HUES48 (cell line): ENCODE data around the gene HSF4.
"Not testable (repeated sequence)": the region's sequence is repeated elsewhere in the genome, so short reads cannot be mapped to it uniquely, and the experiment has no call there.

ENCODE experiments used
- H3K27ac ChIP-seq: one replicate; pipeline ENCODE4 v1.7.0; 2013; ENCODE audit warnings: low read depth, low read length, inconsistent platforms
- H3K27me3 ChIP-seq: 2 replicates; pipeline ENCODE4 v1.6.1; 2013; ENCODE audit warnings: mild to moderate bottlenecking, low read length; ENCODE audit not compliant: control insufficient read depth, insufficient read depth
- H3K36me3 ChIP-seq: 2 replicates; pipeline ENCODE4 v1.6.1; 2013; ENCODE audit warnings: low read length; ENCODE audit not compliant: control insufficient read depth, insufficient read depth
- H3K4me1 ChIP-seq: 2 replicates; pipeline ENCODE4 v1.6.1; 2013; ENCODE audit warnings: mild to moderate bottlenecking, low read length; ENCODE audit not compliant: control insufficient read depth, insufficient read depth
- H3K4me3 ChIP-seq: 2 replicates; pipeline ENCODE4 v1.5.1; 2013; ENCODE audit warnings: mild to moderate bottlenecking, low read depth, low read length
- H3K9ac ChIP-seq: 2 replicates; pipeline ENCODE4 v1.6.1; 2013; ENCODE audit warnings: mild to moderate bottlenecking, low read depth, low read length, moderate library complexity
- H3K9me3 ChIP-seq: 2 replicates; pipeline ENCODE4 v1.6.1; 2013; ENCODE audit warnings: low read length; ENCODE audit not compliant: control insufficient read depth, insufficient read depth

HSF4 gene, protein sequence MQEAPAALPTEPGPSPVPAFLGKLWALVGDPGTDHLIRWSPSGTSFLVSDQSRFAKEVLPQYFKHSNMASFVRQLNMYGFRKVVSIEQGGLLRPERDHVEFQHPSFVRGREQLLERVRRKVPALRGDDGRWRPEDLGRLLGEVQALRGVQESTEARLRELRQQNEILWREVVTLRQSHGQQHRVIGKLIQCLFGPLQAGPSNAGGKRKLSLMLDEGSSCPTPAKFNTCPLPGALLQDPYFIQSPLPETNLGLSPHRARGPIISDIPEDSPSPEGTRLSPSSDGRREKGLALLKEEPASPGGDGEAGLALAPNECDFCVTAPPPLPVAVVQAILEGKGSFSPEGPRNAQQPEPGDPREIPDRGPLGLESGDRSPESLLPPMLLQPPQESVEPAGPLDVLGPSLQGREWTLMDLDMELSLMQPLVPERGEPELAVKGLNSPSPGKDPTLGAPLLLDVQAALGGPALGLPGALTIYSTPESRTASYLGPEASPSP

DNA sequence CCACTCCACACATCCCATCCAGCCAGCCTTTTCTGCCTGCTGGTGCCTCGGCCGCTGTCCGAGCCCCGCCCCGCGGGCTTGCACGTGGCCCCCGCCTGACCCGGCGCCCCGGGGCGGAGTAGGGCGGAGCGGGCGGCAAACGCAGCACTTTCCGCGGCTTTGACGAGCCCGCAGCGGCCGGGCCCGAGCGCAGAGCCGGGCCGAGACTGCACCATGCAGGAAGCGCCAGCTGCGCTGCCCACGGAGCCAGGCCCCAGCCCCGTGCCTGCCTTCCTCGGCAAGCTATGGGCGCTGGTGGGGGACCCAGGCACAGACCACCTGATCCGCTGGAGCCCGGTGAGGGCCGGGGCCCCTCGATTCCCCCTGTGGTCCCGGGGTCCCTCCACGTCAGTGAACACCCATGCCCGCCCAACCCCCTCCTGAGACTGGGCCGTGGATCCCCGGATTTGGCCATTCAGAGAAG is at the start of gene HSF4:
Gene HSF4, plus strand, starts transcription at position 147 of the 463 bp plus-strand sequence. Its CDS starts 67 bp downstream, at position 214.
- H3K4me3 ChIP-seq: peak within 1 kb of the TSS; percentile 48
- no peaks in the 10 kb centered on the region for H3K9me3 ChIP-seq
- no peak within 1 kb of the TSS for H3K27ac ChIP-seq
- H3K27me3 ChIP-seq: peaks cover 99% of the 10 kb centered on the region
- no peak within 1 kb of the TSS for H3K9ac ChIP-seq
- no peaks in the 10 kb centered on the region for H3K36me3 ChIP-seq
- H3K4me1 ChIP-seq: peaks cover 16% of the 10 kb centered on the region

DNA sequence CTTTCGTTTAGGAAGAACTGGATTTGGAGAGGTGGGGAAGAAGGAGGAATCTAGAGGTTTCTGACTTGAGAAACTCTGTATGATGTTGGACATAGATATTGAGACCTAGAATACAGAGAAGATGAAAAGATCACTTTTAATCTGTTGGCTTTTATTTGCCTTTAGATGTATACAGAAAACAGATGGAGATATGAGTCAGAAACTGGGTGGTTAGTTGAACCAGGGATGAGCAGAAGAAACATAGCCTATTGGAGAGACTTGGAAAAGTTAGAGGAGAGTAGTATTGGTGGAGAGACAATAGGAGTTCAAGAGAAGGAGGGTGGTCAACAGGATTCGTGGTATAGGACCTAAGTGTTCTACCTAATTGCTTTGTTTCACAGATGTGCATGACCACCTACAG is 49.8 kb upstream of the HSF4 start:
- Histone ChIP-seq H3K27ac (no peak overlapping the region), H3K27me3 (no peaks in the 10 kb centered on the region), H3K4me3 (no peak overlapping the region), H3K36me3 (no peaks in the 10 kb centered on the region), H3K4me1 (no peaks in the 10 kb centered on the region), H3K9ac (no peak overlapping the region), H3K9me3 (no peaks in the 10 kb centered on the region)

DNA sequence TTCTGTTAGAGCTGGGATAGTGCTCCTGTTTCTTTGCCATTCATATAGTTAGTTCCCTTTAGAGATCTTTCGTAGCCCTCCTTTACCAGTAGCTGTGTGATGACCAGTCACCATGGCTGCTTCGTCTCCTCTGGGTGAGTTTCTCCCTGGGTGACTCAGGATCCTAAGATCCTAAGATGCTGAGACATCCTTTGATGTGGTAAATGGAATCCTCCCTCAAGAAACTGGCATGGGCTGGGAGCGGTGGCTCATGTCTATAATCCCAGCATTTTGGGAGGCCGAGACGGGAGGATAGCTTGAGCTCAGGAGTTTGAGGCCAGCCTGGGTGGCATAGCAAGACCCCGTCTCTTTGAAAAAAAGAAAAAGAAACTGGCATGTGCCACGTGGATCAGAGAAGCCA is 48.9 kb upstream of the HSF4 start:
- Histone ChIP-seq H3K36me3 (peaks cover 7% of the 10 kb centered on the region), H3K4me1 (no peaks in the 10 kb centered on the region), H3K27ac (no peak overlapping the region), H3K27me3 (no peaks in the 10 kb centered on the region), H3K4me3 (no peak overlapping the region), H3K9me3 (no peaks in the 10 kb centered on the region), H3K9ac (no peak overlapping the region)

DNA sequence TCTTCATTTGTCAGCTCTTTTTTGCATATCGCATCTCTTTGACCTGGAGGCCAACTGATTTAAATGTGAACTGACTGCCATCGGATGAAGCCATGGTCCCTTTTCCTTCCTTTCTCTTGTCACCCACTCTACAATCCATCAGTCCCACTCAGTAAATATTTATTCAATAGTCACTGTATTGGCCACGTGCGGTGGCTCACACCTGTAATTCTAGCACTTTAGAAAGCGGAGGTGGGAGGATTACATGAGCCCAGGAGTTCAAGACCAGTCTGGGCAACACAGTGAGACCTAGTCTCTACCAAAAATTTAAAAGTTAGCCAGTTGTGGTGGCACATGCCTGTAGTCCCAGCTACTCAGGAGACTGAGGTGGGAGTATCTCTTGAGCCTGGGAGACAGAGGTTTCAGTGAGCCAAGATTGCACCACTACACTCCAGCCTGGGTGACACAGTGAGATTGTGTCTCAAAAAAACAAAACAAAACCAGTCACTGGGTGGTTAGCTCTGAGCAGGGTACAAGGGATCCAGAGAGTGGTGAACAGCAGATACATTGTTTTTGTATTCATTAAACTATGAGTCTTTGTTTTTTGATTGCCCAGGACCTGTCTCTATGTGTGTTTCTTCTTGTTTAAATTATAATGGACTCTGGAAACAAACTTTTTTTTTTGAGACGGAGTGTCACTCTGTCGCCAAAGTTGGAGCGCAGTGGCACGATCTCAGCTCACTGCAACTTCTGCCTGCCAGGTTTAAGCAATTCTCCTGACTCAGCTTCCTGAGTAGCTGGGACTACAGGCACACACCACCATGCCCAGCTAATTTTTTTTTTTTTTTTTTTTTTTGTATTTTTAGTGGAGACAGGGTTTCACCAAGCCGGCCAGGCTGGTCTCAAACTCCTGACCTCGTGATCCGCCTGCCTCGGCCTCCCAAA is 47.9 kb upstream of the HSF4 start:
- H3K9ac ChIP-seq: no peak overlapping the region
- H3K4me3 ChIP-seq: no peak overlapping the region
- no peaks in the 10 kb centered on the region for H3K4me1 ChIP-seq
- peaks cover 12% of the 10 kb centered on the region for H3K36me3 ChIP-seq
- no peak overlapping the region for H3K27ac ChIP-seq
- no peaks in the 10 kb centered on the region for H3K27me3 ChIP-seq
- no peaks in the 10 kb centered on the region for H3K9me3 ChIP-seq

DNA sequence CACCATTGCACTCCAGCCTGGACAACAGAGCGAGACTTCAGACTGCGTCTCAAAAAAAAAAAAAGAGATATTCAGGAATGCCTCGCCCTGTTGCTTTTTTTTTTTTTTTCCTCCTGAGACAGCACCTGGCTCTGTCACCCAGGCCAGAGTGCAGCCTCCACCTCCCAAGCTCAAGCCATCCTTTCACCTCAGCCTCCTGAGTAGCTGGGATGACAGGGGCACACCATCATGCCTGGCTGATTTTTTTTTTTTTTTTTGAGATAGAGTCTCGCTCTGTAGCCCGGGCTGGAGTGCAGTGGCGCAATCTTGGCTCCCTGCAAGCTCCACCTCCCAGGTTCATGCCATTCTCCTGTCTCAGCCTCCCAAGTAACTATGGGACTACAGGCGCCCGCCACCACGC is 46.8 kb upstream of the HSF4 start:
- Histone ChIP-seq H3K4me1 (no peaks in the 10 kb centered on the region), H3K36me3 (peaks cover 23% of the 10 kb centered on the region), H3K9ac (no peak overlapping the region), H3K4me3 (no peak overlapping the region), H3K27me3 (no peaks in the 10 kb centered on the region), H3K9me3 (no peaks in the 10 kb centered on the region), H3K27ac (no peak overlapping the region)

DNA sequence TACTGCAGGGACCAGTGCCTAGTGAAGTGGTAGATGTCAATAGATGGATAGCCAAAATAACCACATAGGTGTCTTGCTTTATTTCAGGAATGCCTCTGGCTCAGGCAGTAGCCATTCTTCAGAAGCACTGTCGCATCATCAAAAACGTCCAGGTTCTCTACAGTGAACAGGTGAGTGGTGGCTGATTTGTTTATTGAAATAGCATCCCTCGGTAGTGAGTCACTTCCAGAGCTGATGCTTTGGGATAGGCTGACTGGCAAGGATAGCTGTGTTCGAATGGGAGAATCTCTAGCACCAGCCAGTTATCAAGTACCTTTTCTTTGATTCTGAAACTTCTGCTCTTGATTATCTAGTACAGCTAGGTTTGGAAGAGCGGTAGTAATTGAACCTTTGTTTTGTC is 44.5 kb upstream of the HSF4 start:
- H3K27me3 ChIP-seq: no peaks in the 10 kb centered on the region
- no peaks in the 10 kb centered on the region for H3K4me1 ChIP-seq
- H3K9me3 ChIP-seq: no peaks in the 10 kb centered on the region
- no peak overlapping the region for H3K9ac ChIP-seq
- peaks cover 36% of the 10 kb centered on the region for H3K36me3 ChIP-seq
- no peak overlapping the region for H3K27ac ChIP-seq
- H3K4me3 ChIP-seq: no peak overlapping the region

DNA sequence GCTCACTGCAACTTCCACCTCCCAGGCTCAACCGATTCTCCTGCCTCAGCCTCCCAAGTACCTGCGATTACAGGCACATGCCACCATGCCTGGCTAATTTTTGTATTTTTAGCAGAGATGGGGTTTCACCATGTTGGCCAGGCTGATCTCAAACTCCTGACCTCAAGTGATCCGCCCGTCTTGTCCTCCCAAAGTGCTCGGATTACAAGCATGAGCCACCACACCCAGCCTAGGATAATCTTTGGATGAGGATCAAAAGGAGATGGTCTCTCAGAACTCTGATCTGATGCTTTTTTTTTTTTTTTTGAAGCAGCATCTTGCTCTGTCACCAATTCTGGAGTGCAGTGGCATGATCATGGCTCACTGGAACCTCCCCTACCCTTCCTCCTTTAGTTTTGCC is 41.7 kb upstream of the HSF4 start:
- not testable (repeated sequence) for H3K9ac ChIP-seq, H3K9me3 ChIP-seq, H3K4me1 ChIP-seq, H3K27me3 ChIP-seq, H3K27ac ChIP-seq, H3K4me3 ChIP-seq
- peaks cover 46% of the 10 kb centered on the region for H3K36me3 ChIP-seq

DNA sequence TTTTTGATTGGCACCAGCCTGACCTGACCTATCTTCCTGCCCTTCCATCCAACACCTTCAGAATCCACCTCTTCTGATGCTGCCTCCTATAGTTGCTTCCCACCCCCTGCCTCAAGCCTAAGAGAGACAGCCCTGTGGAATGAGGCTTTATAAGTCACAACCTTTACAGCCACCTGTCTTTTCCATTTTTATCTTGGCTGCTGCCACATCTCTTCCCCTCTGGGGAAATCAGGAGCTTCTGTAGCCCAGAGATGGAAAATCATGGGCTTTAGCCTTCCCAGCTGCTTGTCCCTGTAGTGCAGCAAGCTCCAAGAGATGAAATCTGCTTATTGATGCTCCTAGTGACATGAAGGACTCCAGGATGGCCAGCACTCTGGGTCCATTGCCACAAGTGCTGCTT is 36.1 kb upstream of the HSF4 start:
- H3K4me3 ChIP-seq: no peak overlapping the region
- H3K27ac ChIP-seq: no peak overlapping the region
- no peaks in the 10 kb centered on the region for H3K27me3 ChIP-seq
- H3K36me3 ChIP-seq: peaks cover 42% of the 10 kb centered on the region
- no peaks in the 10 kb centered on the region for H3K9me3 ChIP-seq
- no peaks in the 10 kb centered on the region for H3K4me1 ChIP-seq
- no peak overlapping the region for H3K9ac ChIP-seq

DNA sequence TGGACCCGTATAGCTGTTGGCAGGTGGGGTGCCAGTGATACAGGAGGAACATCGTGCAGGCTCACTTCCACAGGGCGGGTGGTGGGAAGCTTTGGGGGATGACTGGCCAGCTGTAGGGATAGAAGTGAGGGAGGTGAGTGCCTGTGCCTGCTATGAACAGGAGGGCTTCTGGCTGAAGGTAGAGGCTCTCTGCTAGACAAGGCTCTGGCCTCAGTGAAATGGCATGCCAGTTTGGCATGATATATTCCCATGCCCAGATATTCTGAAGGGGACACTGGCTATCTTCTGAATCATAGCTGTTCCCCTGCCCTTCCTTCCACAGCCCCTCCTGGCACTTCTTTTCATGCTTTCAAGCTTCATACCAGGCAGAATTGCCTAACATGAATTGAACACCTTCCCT is 35.7 kb upstream of the HSF4 start:
- Histone ChIP-seq H3K9ac (no peak overlapping the region), H3K4me3 (no peak overlapping the region), H3K27me3 (no peaks in the 10 kb centered on the region), H3K36me3 (peaks cover 39% of the 10 kb centered on the region), H3K9me3 (no peaks in the 10 kb centered on the region), H3K27ac (no peak overlapping the region), H3K4me1 (no peaks in the 10 kb centered on the region)

DNA sequence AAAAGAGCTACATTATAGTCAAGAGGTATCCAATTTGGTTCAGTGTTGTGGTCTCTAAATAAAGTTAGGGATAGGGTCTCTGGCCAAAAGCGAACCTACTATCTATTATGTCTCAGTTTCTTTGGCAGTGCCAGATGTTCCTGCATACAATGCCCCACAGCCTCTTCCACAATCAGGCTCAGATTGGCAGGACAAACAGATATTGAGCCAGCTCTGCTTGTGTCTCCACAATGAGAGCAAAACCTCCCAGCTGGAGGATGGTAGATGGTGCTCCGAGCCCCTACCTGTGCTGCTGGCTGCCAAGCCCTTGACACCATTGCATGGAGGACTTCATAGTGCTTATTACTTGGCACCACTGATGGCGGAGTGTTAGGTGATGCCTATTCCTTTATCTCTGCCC is 35.1 kb upstream of the HSF4 start:
- no peak overlapping the region for H3K9ac ChIP-seq
- no peaks in the 10 kb centered on the region for H3K27me3 ChIP-seq
- no peaks in the 10 kb centered on the region for H3K9me3 ChIP-seq
- no peak overlapping the region for H3K27ac ChIP-seq
- H3K4me3 ChIP-seq: no peak overlapping the region
- peaks cover 41% of the 10 kb centered on the region for H3K36me3 ChIP-seq
- H3K4me1 ChIP-seq: no peaks in the 10 kb centered on the region

DNA sequence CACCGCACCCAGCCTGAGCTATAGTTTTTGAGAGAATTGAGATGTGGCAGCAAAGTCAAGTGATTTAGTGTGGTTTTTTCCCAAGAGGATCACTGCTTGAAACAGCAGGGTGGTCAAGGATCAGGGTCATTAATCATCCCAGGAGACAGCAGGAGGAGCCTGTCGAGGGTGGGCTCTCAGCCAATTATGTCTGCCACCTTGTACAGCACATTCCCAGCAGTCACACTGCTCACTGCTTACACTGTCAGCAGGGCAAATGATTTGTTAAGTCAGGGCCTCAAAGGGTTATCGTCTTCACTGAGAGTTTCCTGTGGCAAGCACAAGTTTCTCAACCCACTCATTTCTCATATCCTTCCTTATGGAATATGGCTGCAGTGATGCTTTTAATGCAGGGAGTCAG is 26.9 kb upstream of the HSF4 start:
- Histone ChIP-seq H3K9ac (no peak overlapping the region), H3K4me3 (no peak overlapping the region), H3K27ac (no peak overlapping the region), H3K27me3 (no peaks in the 10 kb centered on the region), H3K9me3 (no peaks in the 10 kb centered on the region), H3K4me1 (no peaks in the 10 kb centered on the region), H3K36me3 (peaks cover 83% of the 10 kb centered on the region)
